ENCODE results near the gene NPAS4.
"Not testable (repeated sequence)": the region's sequence is repeated elsewhere in the genome, so short reads cannot be mapped to it uniquely, and the experiment has no call there.

NPAS4 gene

GRCh38 chr11:66418168-66418985 lies 2.5 kb upstream of the NPAS4 start:
- peak; percentile 56 for DNase-seq (ENCODE audit: low spot score)

- no peak for DNase-seq (ENCODE audit: low spot score)
Observed at GRCh38 chr11:66418986-66419308, 1.9 kb upstream of the NPAS4 start.

GRCh38 chr11:66419825-66420224 lies 1.0 kb upstream of the NPAS4 start:
- no peak for DNase-seq (ENCODE audit: low spot score)

- DNase-seq (ENCODE audit: low spot score) = peak; percentile 90
Observed at GRCh38 chr11:66421492-66422205, 814 bp downstream of the NPAS4 start.

GRCh38 chr11:66426314-66426713 lies 5.5 kb downstream of the NPAS4 start:
- no peak for DNase-seq (ENCODE audit: low spot score)

GRCh38 chr11:66428933-66429332 lies 8.1 kb downstream of the NPAS4 start:
- DNase-seq (ENCODE audit: low spot score) = no peak

- DNase-seq (ENCODE audit: low spot score) = peak; percentile 56
Observed at GRCh38 chr11:66429983-66430602, 9.3 kb downstream of the NPAS4 start.

- not testable (repeated sequence) for DNase-seq (ENCODE audit: low spot score)
Observed at GRCh38 chr11:66431287-66431686, 10.5 kb downstream of the NPAS4 start.

GRCh38 chr11:66431871-66432329 lies 11.1 kb downstream of the NPAS4 start:
- not testable (repeated sequence) for DNase-seq (ENCODE audit: low spot score)

- DNase-seq (ENCODE audit: low spot score) = no peak
Observed at GRCh38 chr11:66432597-66432996, 11.8 kb downstream of the NPAS4 start.

- no peak for DNase-seq (ENCODE audit: low spot score)
Observed at GRCh38 chr11:66437979-66438503, 17.2 kb downstream of the NPAS4 start.

- DNase-seq (ENCODE audit: low spot score) = peak; percentile 96
Observed at GRCh38 chr11:66438504-66439466, 17.9 kb downstream of the NPAS4 start, which contains the start of gene MRPL11. MRPL11 (minus strand) TSS chr11:66438848; CDS start chr11:66438754, 94 bp downstream.

GRCh38 chr11:66440101-66440939 lies 19.5 kb downstream of the NPAS4 start:
- DNase-seq (ENCODE audit: low spot score) = not testable (repeated sequence)

GRCh38 chr11:66440940-66441282 lies 20.1 kb downstream of the NPAS4 start:
- DNase-seq (ENCODE audit: low spot score) = not testable (repeated sequence)

- DNase-seq (ENCODE audit: low spot score) = peak; percentile 70
Observed at GRCh38 chr11:66443602-66444001, 22.8 kb downstream of the NPAS4 start.

GRCh38 chr11:66447012-66447411 lies 26.2 kb downstream of the NPAS4 start:
- no peak for DNase-seq (ENCODE audit: low spot score)

- DNase-seq (ENCODE audit: low spot score) = no peak
Observed at GRCh38 chr11:66448523-66448922, 27.7 kb downstream of the NPAS4 start.

- DNase-seq (ENCODE audit: low spot score) = no peak
Observed at GRCh38 chr11:66450560-66450959, 29.7 kb downstream of the NPAS4 start.

- no peak for DNase-seq (ENCODE audit: low spot score)
Observed at GRCh38 chr11:66451663-66452062, 30.8 kb downstream of the NPAS4 start.

GRCh38 chr11:66454247-66454646 lies 33.4 kb downstream of the NPAS4 start:
- no peak for DNase-seq (ENCODE audit: low spot score)

GRCh38 chr11:66454828-66455227 lies 34.0 kb downstream of the NPAS4 start:
- no peak for DNase-seq (ENCODE audit: low spot score)

Measured in LoVo (cell line).